Measurements from ENCODE around the gene FAM168A.
"Not testable (repeated sequence)": the region's sequence is repeated elsewhere in the genome, so short reads cannot be mapped to it uniquely, and the experiment has no call there.

DNA sequence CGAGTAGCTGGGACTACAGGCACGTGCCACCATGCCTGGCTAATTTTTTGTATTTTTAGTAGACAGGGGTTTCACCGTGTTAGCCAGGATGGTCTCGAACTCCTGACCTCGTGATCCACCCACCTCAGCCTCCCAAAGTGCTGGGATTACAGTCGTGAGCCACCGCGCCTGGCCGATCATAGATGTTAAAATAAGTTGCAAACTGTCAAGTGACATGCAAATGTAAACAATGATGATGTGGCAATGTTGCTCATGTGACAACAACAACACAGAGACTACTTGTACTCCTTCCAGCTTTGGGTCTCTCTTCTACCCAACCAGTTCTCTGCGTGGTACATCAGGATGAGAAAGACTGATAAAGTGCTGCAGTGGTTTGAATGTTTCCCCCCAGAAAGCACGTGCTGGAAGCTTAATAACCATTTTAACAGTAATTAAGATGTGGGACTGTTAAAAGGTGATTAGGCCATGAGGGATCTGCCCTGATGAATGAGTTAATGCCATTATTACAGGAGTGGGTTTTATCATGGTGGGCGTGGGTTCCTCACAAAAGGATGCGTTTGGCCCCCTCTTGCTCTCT is 127.8 kb downstream of the FAM168A start:
- TF ChIP-seq, protein P1, sequence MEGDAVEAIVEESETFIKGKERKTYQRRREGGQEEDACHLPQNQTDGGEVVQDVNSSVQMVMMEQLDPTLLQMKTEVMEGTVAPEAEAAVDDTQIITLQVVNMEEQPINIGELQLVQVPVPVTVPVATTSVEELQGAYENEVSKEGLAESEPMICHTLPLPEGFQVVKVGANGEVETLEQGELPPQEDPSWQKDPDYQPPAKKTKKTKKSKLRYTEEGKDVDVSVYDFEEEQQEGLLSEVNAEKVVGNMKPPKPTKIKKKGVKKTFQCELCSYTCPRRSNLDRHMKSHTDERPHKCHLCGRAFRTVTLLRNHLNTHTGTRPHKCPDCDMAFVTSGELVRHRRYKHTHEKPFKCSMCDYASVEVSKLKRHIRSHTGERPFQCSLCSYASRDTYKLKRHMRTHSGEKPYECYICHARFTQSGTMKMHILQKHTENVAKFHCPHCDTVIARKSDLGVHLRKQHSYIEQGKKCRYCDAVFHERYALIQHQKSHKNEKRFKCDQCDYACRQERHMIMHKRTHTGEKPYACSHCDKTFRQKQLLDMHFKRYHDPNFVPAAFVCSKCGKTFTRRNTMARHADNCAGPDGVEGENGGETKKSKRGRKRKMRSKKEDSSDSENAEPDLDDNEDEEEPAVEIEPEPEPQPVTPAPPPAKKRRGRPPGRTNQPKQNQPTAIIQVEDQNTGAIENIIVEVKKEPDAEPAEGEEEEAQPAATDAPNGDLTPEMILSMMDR (IDR thresholded peaks at IDR 0.05; ENCODE audit: poor library complexity), result not testable (repeated sequence)
- TF ChIP-seq EZH2phosphoT487 (IDR thresholded peaks at IDR 0.05; ENCODE audit: low read depth, severe bottlenecking, unreplicated experiment), result not testable (repeated sequence)
